IPS DF 4.7 (cell line): ENCODE results near the gene AS3MT.
"Not testable (repeated sequence)": the region's sequence is repeated elsewhere in the genome, so short reads cannot be mapped to it uniquely, and the experiment has no call there.

Experiments used
- DNase-seq: peaks from one replicate; pipeline ENCODE4 v3.0.0-alpha.2; 2013; ENCODE audit warnings: low spot score; ENCODE audit errors: extremely low read depth

The AS3MT gene

DNA sequence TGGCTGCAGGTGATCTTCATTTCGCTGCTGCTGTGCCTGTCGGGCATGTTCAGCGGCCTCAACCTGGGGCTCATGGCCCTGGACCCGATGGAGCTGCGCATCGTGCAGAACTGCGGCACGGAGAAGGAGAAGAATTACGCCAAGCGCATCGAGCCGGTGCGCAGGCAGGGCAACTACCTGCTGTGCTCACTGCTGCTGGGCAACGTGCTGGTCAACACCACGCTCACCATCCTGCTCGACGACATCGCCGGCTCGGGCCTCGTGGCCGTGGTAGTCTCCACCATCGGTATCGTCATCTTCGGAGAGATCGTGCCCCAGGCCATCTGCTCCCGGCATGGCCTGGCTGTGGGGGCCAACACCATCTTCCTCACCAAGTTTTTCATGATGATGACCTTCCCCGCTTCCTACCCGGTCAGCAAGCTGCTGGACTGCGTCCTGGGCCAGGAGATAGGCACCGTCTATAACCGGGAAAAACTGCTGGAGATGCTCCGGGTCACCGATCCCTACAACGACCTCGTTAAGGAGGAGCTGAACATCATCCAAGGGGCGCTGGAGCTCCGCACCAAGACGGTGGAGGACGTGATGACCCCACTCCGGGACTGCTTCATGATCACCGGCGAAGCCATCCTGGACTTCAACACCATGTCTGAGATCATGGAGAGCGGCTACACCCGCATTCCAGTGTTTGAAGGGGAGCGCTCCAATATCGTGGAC is 50.1 kb downstream of the AS3MT start:
- DNase-seq = no peak

DNA sequence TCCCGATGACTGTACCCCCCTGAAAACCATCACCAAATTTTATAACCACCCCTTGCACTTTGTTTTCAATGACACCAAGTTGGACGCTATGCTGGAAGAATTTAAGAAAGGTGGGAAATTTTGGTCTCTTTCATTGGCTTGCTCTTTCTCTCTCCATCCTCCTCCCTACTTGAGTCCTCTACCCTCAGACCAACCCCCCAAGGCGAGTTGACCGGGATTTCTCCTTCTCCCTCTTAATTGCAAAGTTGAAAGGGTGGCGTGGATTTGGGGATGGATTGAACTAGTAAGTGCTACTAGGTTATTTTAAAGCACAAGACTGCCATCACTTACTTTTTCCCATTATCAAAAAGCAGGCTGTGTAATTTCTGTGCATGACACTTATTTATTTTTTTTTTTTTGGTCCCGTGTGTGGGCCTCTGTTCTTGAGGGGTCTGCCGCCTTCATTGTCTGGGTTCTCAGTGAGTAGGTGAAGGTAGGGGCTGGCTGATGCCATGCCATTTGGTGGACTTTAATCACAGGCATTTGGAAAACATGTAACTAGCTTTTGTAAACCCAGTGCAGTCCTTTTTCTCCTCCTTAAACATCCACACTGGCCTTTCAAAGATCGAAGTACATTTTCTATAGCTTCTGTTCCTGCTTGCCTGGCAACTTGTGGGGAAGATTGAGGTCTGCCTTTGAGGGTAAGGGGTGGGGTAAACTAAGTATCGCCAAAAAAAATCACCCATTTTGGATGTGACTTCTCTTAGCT is 50.9 kb downstream of the AS3MT start:
- DNase-seq = no peak

DNA sequence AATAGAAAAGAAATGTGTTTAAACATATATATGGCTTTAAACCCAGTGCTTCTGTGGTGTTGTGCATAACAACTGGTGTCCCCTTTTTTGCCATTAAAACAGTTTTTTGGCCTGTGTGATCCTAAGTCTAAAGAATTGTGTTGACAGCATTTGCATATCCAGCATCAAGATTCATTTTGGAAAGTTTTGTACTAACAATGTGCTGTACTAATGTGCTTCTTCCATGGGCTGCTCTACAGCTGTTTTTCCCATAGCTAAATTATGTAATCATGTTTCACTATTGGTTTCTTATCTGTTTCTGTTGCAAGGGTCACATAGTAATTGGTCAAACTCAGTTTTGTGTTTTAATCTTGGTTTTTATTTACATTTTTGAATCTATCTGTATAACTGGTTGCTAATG is 54.3 kb downstream of the AS3MT start:
- DNase-seq = no peak

DNA sequence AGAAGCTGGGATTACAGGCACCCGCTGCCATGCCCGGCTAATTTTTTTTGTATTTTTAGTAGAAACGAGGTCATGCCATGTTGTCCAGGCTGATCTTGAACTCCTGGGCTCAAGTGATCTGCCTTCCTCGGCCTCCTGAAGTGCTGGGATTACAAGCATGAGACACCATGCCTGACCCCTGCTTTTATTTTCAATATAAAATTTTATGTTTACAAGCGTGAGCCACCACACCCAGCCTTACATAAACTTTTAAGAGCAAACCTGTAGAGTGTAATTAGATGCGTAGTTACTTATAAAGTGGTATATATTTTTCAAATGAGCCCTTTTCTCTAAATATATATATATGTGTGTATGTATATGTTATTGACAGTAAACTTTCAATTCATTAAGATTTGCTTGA is 57.6 kb downstream of the AS3MT start:
- DNase-seq = no peak

DNA sequence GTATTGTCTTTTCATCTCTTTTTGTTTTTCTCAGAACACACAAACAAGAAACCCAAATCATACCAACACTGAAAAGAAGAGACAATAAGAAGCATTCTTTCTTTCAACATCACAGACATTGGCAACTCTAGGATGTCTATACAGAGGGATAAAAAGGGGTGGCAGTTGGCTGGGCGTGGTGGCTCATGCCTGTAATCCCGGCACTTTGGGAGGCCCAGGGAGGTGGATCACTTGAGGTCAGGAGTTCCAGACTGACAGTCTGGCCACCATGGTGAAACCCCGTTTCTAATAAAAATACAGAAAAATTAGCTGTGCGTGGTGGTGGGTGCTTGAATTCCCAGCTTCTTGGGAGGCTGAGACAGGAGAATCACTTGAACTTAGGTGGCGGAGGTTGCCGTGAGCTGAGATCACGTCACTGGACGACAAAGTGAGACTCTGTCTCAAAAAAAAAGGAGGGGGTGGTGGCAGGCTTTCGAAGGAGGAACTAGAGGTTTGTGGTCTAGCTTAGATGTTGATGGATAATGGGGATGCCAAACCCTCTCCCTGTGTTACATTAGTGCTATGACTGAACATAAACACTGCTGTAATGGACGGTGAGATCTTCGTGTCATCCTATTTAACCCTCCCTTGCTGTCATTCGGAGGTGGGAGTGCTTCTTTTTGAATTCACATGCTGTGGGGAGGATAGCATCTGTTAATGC is 58.2 kb downstream of the AS3MT start:
- no peak for DNase-seq

DNA sequence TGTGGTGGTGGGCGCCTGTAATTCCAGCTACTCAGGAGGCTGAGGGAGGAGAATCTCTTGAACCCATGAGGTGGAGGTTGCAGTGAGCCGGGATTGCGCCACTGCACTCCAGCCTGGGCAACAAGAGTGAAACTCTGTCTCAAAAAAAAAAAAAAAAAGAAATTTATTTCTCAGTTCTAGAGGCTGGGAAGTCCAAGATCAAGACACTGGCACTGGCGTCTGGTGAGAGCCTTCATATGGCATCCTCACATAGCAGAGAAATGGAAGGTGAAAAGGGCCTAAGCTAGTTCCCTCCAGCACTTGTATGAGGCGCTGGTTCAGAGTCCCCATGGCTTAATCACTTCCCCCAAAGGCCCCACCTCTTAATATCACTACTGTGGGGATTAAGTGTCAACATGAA is 59.2 kb downstream of the AS3MT start:
- DNase-seq = not testable (repeated sequence)

DNA sequence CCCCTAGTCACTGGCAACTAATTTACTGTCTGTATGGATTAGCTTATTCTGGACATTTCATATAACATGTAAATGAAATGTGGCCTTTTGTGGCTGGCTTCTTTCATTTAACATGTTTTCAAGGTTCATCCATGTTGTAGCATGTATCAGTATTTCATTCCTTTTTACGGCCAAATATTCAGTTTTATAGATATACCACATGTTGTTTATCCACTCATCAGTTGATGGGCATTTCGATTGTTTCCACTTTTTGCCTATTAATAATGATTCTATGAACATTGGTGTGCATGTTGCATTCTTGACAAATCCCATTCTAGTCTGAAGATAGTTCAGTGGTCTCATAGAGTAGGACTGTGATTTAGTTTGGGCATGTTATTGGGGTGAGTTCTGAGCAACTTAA is 61.5 kb downstream of the AS3MT start:
- DNase-seq = no peak

DNA sequence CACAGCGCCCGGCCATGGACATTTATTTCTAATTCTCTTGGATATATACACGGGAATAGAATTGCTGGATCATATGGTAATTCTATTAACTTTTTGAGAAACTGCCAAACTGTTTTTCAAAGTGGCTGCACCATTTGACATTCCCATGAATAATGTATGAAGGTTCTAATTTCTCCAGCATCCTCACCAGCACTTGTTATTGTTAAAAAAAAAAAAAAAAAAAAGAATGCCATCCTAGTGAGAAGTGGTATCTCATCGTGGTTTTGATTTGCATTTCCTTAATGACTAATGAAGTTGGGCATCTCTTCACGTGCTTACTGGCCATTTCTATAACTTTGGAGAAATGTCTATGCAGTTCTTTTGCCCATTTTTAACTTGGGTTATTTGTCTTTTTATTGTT is 62.4 kb downstream of the AS3MT start:
- no peak for DNase-seq

DNA sequence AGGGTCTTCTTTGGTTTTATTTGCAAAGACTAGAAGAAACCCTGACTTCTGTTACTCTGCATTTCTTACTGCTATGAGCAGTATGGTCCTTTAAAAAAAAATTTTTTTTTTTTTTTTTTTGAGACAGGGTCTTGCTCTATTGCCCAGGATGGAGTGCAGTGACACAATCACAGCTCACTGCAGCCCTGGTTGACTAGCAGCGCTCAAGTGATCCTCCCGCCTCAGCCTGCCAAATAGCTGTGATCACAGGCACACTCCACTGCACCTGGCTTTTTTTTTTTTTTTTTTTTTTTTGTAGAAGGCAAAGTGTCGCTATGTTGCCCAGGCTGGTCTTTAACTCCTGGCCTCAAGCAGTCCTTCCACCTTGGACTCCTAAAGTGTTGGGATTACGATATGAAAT is 66.2 kb downstream of the AS3MT start:
- no peak for DNase-seq

DNA sequence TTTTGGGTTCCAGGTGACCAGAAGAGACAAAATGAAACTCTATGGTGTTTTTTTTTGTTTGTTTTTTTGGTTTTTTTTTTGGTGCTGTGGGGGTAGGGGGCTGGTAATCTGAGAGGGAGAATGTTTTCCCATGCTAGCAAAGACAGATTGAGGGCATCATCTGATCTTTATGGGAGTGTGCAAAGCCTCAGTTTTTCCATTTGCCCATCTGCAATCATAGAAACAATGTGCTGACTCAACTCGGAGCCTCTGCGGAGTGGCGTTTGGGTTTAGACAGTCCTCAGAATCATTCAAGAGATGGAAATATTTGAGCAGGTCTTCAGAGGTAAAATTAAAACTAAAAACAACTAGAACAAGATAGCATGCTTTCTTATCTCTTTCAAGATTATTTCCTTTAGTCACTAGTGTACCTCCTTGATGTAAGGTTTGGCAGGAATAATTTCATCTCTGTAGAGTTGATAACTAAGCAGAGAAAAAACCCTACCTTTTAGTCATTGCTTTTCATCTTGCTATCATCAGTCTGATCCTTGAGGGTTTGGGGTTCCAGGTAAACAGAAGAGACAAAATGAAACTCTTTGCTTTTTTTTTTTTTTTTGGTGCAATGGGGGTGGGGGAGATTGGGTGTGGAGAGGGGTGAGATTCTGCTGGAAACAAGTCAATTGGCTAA is 66.8 kb downstream of the AS3MT start:
- DNase-seq = no peak

DNA sequence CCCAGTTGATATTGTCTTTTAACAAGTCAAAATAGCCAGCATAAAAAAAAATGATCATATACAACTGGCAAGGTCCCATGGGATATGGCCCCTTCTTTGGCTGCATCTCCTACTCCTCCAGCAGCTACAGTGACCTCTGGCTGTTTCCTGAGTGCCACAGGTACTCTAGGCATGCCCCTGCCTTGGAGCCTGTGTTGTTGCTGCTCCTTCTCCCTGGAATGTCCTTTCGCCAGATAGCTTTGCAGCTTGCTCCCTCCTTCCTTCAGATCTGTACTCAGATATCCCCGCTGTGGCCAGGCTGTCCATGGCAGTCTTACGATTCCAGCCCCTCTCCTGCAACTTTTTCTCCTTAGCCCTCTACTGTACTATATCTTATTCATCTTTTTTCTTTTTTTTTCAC is 72.1 kb downstream of the AS3MT start:
- no peak for DNase-seq

DNA sequence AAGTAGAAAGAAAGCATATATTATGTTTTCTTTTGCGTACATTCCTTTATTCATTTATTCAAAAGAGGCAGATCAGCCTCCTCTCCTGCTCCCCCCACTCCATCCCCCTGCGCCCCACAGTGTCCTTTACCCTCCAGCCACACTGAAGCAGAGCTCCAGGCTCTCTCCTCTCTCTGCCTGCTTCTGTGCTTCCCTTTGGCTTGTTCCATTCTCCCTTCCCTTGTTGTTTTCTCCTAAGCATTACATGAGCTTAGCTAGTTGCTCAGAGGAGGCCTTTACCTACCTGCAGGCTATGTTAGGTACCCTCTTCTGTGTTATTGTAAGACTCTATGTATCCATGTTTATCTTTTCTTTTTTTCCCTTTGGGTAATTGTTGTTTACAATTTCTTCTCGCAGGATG is 76.2 kb downstream of the AS3MT start:
- no peak for DNase-seq

DNA sequence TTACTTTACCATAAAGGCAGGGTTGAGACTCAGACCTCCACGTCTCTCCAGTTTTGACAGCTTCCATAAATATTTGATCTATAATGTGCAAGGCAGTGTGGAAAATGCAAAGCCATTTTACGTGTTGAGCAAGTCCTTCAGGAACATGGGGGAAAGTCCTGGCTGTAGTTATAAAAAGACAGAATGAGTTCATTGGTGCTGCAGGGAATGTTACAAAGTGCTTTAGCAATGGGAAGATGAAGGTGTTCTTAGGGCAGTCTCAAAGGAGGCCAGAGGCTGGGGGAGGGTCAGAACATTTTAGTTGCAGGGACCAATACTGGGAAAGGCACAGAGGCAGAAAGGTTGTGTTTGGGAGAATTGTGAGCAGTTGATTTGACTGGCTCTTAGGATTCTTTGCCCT is 76.7 kb downstream of the AS3MT start:
- DNase-seq = no peak

DNA sequence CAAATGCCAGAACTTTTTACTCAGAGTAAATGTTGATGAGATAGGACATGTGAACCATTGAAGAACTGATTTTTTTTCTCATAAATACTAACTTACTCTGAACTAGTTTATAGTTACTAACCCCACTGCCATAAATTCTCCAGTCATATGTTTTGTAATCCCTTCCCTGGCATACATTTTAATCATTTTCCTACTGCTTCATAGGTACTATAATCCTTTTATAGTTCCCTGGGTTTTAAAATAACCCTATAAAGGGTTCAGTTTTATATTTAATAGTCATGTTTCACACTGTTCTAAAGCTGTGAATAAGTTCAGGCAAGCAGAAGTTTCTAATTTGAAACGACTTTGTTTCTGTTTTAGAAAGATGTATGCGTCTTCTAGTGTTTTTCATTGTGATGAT is 77.7 kb downstream of the AS3MT start:
- no peak for DNase-seq

DNA sequence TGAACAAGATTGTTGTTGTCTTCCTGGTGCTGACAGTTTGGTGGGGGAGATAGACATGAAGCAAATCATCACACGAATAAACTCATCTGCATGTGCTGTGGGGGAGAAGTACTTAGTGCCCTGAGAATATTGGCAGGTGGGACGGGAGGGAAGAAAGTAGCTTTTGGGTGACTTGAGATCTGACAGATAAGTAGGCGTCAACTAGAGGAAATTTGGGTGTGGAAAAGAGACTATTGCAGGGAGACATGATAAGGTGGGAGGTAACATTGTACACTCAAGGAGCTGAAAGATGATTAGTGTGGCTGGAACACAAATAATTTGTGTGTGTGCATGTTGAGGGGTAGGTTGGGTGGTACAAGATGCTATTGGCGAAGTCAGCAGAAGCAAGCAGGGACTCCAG is 78.9 kb downstream of the AS3MT start:
- DNase-seq = no peak

DNA sequence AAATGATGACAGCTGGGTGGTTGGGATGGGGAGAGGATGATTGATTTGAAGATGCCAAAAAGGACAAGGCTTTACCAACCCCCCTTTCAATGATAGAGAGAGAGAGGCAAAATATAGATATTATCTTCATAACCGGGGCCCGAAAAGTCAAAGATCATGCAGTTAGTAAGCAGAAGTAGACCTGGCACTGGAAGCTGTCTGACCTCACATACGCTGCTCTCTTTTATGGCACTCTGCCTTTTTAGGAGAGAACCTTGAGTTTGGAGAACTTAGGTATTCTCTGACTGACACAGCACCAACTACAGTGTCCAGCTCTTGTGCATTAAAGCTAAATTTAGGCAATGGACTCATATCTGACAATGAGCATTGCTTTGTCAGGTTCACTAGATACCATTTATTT is 79.5 kb downstream of the AS3MT start:
- DNase-seq = no peak

DNA sequence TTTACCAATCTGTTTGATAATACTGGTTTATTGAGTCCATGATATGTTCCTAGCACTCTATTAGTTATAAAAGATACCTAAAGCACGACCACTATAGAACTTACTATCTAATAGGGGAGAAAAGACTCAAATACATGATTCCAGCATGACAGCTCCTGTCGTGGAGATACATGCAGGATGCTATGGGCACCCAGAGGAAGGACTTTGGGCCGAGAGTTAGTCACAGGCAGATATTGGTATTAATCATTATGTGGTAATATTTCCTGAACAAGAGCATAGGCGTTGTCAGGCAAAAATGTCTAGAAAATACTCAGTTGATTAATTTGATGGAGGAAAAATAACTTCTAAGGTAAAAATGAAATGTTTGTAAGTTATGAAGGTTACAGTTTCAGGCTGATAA is 80.6 kb downstream of the AS3MT start:
- no peak for DNase-seq

DNA sequence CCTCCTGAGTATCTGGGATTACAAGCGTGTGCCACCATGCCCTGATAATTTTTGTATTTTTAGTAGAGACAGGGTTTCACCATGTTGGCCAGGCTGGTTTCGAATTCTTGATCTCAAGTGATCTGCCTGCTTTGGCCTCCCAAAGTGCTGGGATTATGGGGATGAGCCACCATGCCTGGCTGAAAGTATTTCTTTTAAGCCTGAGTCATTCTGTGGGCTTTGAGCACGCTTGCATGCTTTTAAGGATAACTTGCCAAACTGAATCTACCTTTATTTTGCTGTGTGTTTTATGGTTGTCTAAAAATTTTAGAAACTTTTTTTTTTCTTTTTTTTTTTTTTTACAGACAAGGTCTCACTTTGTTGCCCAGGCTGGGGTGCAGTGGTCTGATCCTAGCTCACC is 82.0 kb downstream of the AS3MT start:
- DNase-seq = no peak
